ENCODE measurements around the gene NDUFB5. TPM values are rescaled to one million over a fixed set of nuclear protein-coding genes. Genes with fewer than 3 reads are reported as not detected.
A peak's percentile ranks its signal among the peaks of the same experiment; 100 is the strongest.

Gene NDUFB5
- total and polyA plus RNA-seq, 9 donors = 66.6 to 185 (median 71.8) TPM

GRCh38 chr3:179603831-179604230 lies 763 bp upstream of the NDUFB5 start:
- peak overlapping the region; percentile 70 for H3K4me3 ChIP-seq
- WGBS, 3 donors = 1% methylated on average over 3 of the region's 3 CpGs
- DNase-seq = no peak
- H3K27ac ChIP-seq = peak overlapping the region in 1 of 2 donors; percentile 71
- no peaks in the 10 kb centered on the region for H3K36me3 ChIP-seq
- no peaks in the 10 kb centered on the region for H3K4me1 ChIP-seq (ENCODE audit: insufficient read depth)
- intact Hi-C loops (cut with DNase I) = no loop called here
- H3K27me3 ChIP-seq = no peaks in the 10 kb centered on the region
- TF ChIP-seq POLR2A (IDR thresholded peaks at IDR 0.05) = no peak
- TF ChIP-seq CTCF (IDR thresholded peaks at IDR 0.05) = no peak
- TF ChIP-seq EP300 (IDR thresholded peaks at IDR 0.05) = no peak
- H3K9me3 ChIP-seq = no peaks in the 10 kb centered on the region

- Histone ChIP-seq H3K4me3 (no peak overlapping the region), H3K9me3 (no peaks in the 10 kb centered on the region), H3K27me3 (no peaks in the 10 kb centered on the region), H3K27ac (no peak overlapping the region), H3K4me1 (ENCODE audit: insufficient read depth) (no peaks in the 10 kb centered on the region), H3K36me3 (no peaks in the 10 kb centered on the region)
- 88 to 95% (median 92%) methylated on average over 4 of the region's 4 CpGs for WGBS, 3 donors
- intact Hi-C loops (cut with DNase I) = loop anchor here in 1 of 4 donors (5.0 kb wide), 1 partner anchor 51 kb away; no protein-coding TSS in a partner anchor
- DNase-seq = no peak
- TF ChIP-seq CTCF (IDR thresholded peaks at IDR 0.05) (no peak), EP300 (IDR thresholded peaks at IDR 0.05) (no peak), POLR2A (IDR thresholded peaks at IDR 0.05) (no peak)
Measured at GRCh38 chr3:179606534-179607085, 2.0 kb downstream of the NDUFB5 start.

GRCh38 chr3:179608931-179609720 lies 4.5 kb downstream of the NDUFB5 start:
- Histone ChIP-seq H3K27me3 (no peaks in the 10 kb centered on the region), H3K4me3 (no peak overlapping the region), H3K4me1 (ENCODE audit: insufficient read depth) (no peaks in the 10 kb centered on the region), H3K36me3 (no peaks in the 10 kb centered on the region), H3K9me3 (no peaks in the 10 kb centered on the region), H3K27ac (no peak overlapping the region)
- TF ChIP-seq EP300 (IDR thresholded peaks at IDR 0.05) = no peak
- TF ChIP-seq CTCF (IDR thresholded peaks at IDR 0.05) = no peak
- no peak for TF ChIP-seq POLR2A (IDR thresholded peaks at IDR 0.05)
- intact Hi-C loops (cut with DNase I) = loop anchor here in 1 of 4 donors (5.0 kb wide), 1 partner anchor 48 kb away; no protein-coding TSS in a partner anchor
- 76 to 84% (median 82%) methylated on average over 6 of the region's 6 CpGs for WGBS, 3 donors
- DNase-seq = no peak

- no peak overlapping the region for H3K27ac ChIP-seq
- no peak overlapping the region for H3K4me3 ChIP-seq
- H3K9me3 ChIP-seq = no peaks in the 10 kb centered on the region
- TF ChIP-seq CTCF (IDR thresholded peaks at IDR 0.05) (no peak), POLR2A (IDR thresholded peaks at IDR 0.05) (no peak), EP300 (IDR thresholded peaks at IDR 0.05) (no peak)
- intact Hi-C loops (cut with DNase I) = no loop called here
- DNase-seq = no peak
- no peaks in the 10 kb centered on the region for H3K4me1 ChIP-seq (ENCODE audit: insufficient read depth)
- WGBS, 3 donors = 97 to 98% (median 98%) methylated on average over 4 of the region's 4 CpGs
- no peaks in the 10 kb centered on the region for H3K27me3 ChIP-seq
- no peaks in the 10 kb centered on the region for H3K36me3 ChIP-seq
Measured at GRCh38 chr3:179610066-179610465, 5.5 kb downstream of the NDUFB5 start.

All from ovary (tissue), 9 donors.